NCI-H82 (cell line): Measurements from ENCODE around the gene CCDC142.
"Not testable (repeated sequence)": the region's sequence is repeated elsewhere in the genome, so short reads cannot be mapped to it uniquely, and the experiment has no call there.

Source experiments
- DNase-seq: peaks from one replicate; lab custom pipeline; 2025; lab: John Stamatoyannopoulos, UW

CCDC142 gene

DNA sequence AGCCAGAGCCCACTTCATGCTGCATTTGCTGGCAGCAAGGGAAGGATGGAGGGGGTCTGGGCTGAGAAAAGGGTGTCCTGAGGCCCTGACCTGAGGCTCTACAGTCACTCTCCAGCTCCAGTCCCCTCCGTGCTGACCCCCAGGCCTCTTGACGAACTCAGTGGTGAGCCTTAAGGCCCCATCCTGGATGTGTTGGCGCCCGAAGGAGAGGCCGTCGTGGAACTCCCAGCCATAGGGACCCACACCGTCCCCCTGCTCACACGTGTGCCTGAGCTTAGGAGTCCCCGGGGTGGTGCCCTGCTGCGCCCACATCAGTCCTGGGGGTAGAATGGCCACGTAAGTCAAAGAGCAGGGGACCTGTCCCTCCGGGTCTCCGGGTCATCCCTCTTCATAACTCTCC, 18.4 kb downstream of the CCDC142 start:
- DNase-seq = no peak

- no peak for DNase-seq
These were observed 20.1 kb downstream of the CCDC142 start for GRCh38 chr2:74462786-74463105.

DNA sequence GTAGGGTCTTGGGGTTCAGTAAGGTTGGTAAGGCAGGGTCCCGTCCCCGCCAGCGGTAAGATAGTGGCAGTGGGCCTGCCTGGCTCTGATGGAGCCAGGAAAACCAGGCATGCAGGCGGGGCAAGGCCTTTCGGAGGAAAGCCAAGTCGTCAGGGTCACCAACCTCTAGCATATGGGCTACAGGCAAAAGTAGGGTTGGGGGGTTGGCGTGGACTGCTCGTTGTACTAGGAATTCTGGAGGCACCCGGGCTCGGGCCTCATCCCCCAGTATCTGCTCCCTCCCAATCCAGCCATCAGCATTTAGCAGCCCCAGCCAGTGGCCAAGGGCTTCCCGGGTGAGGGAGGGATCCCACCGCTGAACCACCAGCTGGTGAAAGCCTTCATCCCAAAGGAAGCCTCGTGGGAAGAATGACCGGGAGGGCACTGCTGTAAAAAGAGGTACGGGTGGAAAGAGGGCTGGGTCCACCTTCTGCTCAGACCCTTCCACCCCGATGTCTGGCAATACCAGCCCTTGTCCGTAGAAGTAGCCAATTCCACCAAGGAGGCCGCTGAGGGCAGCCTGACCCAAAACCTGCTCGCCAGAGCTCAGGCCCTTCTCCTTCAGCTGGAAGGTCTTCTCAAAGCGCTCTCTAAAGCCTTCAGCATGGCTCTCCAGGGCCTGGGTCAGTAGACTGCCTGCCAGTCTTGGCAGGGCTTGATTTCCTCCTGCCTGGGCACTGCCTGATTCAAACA, 20.6 kb downstream of the CCDC142 start:
- no peak for DNase-seq

DNA sequence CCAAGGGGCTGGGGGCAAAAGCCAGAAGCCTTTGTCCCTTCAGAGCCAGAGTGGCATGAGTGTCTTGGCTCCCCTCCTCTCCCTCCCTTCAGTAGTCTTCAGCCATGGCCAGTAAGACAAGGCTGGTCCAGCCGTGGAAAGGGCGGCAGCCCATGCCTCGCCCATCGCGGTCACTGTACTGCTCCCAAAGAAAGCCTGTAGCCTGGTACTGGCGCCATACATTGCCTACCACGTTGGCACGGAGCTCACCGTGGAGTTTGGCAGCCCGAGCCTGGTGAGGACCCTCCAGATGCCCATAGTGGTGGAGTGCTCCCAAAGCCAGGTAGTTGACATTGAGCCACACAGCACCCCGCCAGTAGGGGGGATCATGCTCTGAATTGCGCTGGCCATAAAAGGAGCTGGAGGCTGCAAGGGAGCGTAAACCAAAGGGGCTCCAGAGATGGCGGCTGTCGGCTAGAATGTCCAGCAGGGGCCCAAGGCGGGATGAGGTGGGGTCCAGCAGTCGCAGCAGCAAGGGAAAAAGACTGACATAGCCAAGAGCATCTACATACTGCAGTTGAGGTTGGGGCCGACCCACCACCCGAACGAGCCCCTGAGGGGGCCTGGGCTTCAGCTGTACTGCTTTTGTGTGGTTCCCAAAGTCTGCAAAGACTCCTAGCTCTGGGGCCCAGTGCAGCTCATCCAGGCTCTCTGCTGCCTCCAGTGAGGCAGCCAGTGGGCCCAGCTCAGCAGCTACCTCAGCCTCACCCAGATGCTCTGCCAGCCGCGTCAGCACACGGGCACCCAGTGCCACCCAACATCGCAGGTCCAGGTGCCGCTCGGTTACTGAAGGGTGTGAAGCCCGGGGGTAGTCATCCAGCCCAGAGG, 21.4 kb downstream of the CCDC142 start:
- peak; percentile 47 for DNase-seq

- not testable (repeated sequence) for DNase-seq
These were observed 22.6 kb downstream of the CCDC142 start for GRCh38 chr2:74460187-74460586.

- not testable (repeated sequence) for DNase-seq
These were observed 23.2 kb downstream of the CCDC142 start for GRCh38 chr2:74459503-74460118.

DNA sequence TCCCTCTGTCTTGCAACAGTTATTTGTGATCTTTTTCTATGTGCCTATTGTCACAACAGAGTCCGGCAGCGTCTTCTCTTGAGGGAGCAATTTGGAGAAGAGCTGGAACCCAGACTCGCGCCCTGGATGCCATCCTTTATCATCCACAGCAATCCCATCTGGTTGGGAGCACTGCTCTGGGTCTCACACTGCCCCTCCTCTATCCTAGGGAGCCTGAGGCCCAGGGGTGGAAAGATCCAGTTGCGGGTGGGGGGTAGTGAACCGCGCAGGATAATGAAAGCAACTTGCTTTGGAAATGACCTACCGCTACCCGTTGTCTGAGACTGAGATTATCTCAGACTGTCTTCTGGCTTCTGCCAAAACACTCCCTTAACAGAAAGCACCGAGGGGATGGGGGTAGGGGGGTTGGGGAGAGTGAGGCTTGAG, 23.8 kb downstream of the CCDC142 start:
- DNase-seq = no peak

DNA sequence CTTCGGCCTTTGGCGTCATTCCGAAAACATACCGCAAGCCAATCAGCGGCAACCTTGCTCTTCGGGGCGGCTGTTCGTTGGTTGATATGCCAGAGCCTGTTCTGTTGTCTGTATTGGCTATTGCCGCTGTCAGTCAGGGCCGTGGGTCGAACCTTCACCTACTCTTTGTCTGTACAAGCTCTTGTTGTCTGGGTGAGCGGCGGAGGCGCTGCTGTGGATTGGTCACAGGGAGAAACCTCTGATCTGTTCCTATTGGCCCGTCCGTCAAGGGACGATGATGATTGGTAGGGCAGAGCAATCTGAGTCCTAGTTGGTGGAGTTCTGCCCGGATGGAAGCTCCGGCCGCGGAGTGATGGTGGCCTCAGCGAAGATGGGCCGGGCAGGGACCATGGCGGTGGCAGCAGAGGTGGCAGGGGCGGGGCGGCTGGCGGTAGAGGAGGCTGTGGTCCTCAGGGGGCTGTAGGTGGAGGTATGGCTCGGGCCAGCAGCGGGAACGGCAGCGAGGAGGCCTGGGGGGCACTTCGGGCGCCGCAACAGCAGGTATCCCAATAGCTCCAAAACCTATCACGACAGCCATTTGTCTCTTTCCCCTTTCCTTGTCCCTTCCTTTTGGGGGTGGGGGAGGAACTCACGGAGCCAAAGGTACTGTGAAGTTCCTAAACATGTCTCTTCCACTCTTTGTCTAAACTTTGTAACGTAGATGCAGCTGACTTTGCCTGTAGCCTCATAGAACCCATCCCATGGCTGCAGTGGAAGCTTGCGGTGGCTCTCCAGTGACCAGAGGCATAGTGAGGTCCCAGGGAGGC, 24.5 kb downstream of the CCDC142 start, which contains the start of gene WBP1:
TSS of gene WBP1 (plus strand) at position 307 of the 806 bp plus-strand sequence. CDS start at position 472, 165 bp downstream.
- DNase-seq = peak; percentile 100

GRCh38 chr2:74457549-74458131, 25.2 kb downstream of the CCDC142 start:
- DNase-seq = peak; percentile 89

DNA sequence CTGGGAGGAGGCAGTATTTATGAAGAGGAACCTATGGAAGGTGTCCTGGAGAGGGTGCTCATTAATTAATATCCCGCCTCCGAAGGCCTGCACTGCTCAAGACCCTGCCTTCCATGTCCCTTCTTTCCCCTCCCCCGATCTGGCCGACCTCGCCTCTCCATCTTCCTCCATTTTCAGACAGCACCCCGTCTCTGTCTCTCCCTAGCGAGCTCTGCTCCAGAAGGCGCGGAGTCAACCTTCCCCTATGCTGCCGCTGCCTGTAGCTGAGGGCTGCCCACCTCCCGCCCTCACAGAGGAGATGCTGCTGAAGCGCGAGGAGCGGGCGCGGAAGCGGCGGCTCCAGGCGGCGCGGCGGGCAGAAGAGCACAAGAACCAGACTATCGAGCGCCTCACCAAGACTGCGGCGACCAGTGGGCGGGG, 25.7 kb downstream of the CCDC142 start:
- no peak for DNase-seq

- DNase-seq = peak; percentile 98
These were observed 27.9 kb downstream of the CCDC142 start, which contains the start of gene INO80B for GRCh38 chr2:74454654-74455511. TSS of gene INO80B (plus strand) at chr2:74455087. CDS start at chr2:74455117, 30 bp downstream.

GRCh38 chr2:74450570-74451190, 32.1 kb downstream of the CCDC142 start:
- DNase-seq = no peak

GRCh38 chr2:74448771-74449170, 34.0 kb downstream of the CCDC142 start:
- DNase-seq = no peak

- no peak for DNase-seq
These were observed 35.4 kb downstream of the CCDC142 start for GRCh38 chr2:74447230-74447999.

- DNase-seq = no peak
These were observed 38.1 kb downstream of the CCDC142 start for GRCh38 chr2:74444498-74445318.

- not testable (repeated sequence) for DNase-seq
These were observed 40.1 kb downstream of the CCDC142 start for GRCh38 chr2:74442483-74443297.
